ENCODE results near the gene CHN2. TPM values are rescaled to one million over a fixed set of nuclear protein-coding genes. Genes with fewer than 3 reads are reported as not detected.

Gene CHN2
- polyA plus RNA-seq, 1 donor from 2014 or later = 136 TPM

- H3K9ac ChIP-seq (ENCODE audit: low read length) = no peak overlapping the region
- H3F3A ChIP-seq (ENCODE audit: insufficient read depth, low read length, poor library complexity, severe bottlenecking) = no peaks in the 10 kb centered on the region
- no peaks in the 10 kb centered on the region for H3K9me2 ChIP-seq (ENCODE audit: insufficient read depth, low read length)
- H3K9me3 ChIP-seq (ENCODE audit: low read length) = peaks cover 6% of the 10 kb centered on the region
- peaks cover 12% of the 10 kb centered on the region for H3K79me2 ChIP-seq (replicated peaks; ENCODE audit: insufficient read depth, low read length)
- no peak overlapping the region for H3K4me3 ChIP-seq (ENCODE audit: low read length)
- H3K27me3 ChIP-seq (ENCODE audit: insufficient read depth, low read depth, low read length) = no peaks in the 10 kb centered on the region
- H3K4me2 ChIP-seq (ENCODE audit: low read length) = no peak overlapping the region
- no peak for TF ChIP-seq REST (IDR thresholded peaks at IDR 0.05; ENCODE audit: borderline replicate concordance)
- no peak for TF ChIP-seq POLR2AphosphoS5 (IDR thresholded peaks at IDR 0.05)
- TF ChIP-seq TAF1 (IDR thresholded peaks at IDR 0.05; ENCODE audit: low read depth) = no peak
- TF ChIP-seq EZH2 (IDR thresholded peaks at IDR 0.05; ENCODE audit: borderline replicate concordance, insufficient read depth, low read length, poor library complexity, severe bottlenecking) = no peak
- TF ChIP-seq SMC3 (conservative IDR thresholded peaks at IDR 0.05; ENCODE audit: poor library complexity) = no peak
- TF ChIP-seq CTCF (IDR thresholded peaks at IDR 0.05; ENCODE audit: poor library complexity, severe bottlenecking) = no peak
- no peak for TF ChIP-seq EP300 (conservative IDR thresholded peaks at IDR 0.05; ENCODE audit: poor library complexity, severe bottlenecking)
- TF ChIP-seq MXI1 (conservative IDR thresholded peaks at IDR 0.05; ENCODE audit: poor library complexity, severe bottlenecking) = no peak
- TF ChIP-seq RAD21 (conservative IDR thresholded peaks at IDR 0.05) = no peak
- no peak overlapping the region for H2AFZ ChIP-seq (ENCODE audit: low read depth, low read length)
- peaks cover 5% of the 10 kb centered on the region for H3K36me3 ChIP-seq (ENCODE audit: insufficient read depth, low read length)
- no peaks in the 10 kb centered on the region for H4K20me1 ChIP-seq (ENCODE audit: insufficient read depth)
- no peak overlapping the region for H3K27ac ChIP-seq (ENCODE audit: low read length)
Measured at GRCh38 chr7:29255906-29256692, 61.5 kb downstream of the CHN2 start.

- TF ChIP-seq EP300 (conservative IDR thresholded peaks at IDR 0.05; ENCODE audit: poor library complexity, severe bottlenecking) (no peak), CTCF (IDR thresholded peaks at IDR 0.05; ENCODE audit: poor library complexity, severe bottlenecking) (no peak), REST (IDR thresholded peaks at IDR 0.05; ENCODE audit: borderline replicate concordance) (no peak), TAF1 (IDR thresholded peaks at IDR 0.05; ENCODE audit: low read depth) (no peak), RAD21 (conservative IDR thresholded peaks at IDR 0.05) (no peak), EZH2 (IDR thresholded peaks at IDR 0.05; ENCODE audit: borderline replicate concordance, insufficient read depth, low read length, poor library complexity, severe bottlenecking) (no peak), SMC3 (conservative IDR thresholded peaks at IDR 0.05; ENCODE audit: poor library complexity) (no peak), MXI1 (conservative IDR thresholded peaks at IDR 0.05; ENCODE audit: poor library complexity, severe bottlenecking) (no peak), POLR2AphosphoS5 (IDR thresholded peaks at IDR 0.05) (no peak)
- H3K27ac ChIP-seq (ENCODE audit: low read length) = no peak overlapping the region
- no peak overlapping the region for H3K4me2 ChIP-seq (ENCODE audit: low read length)
- H3K4me3 ChIP-seq (ENCODE audit: low read length) = no peak overlapping the region
- no peaks in the 10 kb centered on the region for H4K20me1 ChIP-seq (ENCODE audit: insufficient read depth)
- no peaks in the 10 kb centered on the region for H3K9me2 ChIP-seq (ENCODE audit: insufficient read depth, low read length)
- H2AFZ ChIP-seq (ENCODE audit: low read depth, low read length) = no peak overlapping the region
- peaks cover 6% of the 10 kb centered on the region for H3K9me3 ChIP-seq (ENCODE audit: low read length)
- no peak overlapping the region for H3K9ac ChIP-seq (ENCODE audit: low read length)
- no peaks in the 10 kb centered on the region for H3K27me3 ChIP-seq (ENCODE audit: insufficient read depth, low read depth, low read length)
- H3F3A ChIP-seq (ENCODE audit: insufficient read depth, low read length, poor library complexity, severe bottlenecking) = no peaks in the 10 kb centered on the region
- peaks cover 10% of the 10 kb centered on the region for H3K36me3 ChIP-seq (ENCODE audit: insufficient read depth, low read length)
- peaks cover 12% of the 10 kb centered on the region for H3K79me2 ChIP-seq (replicated peaks; ENCODE audit: insufficient read depth, low read length)
Measured at GRCh38 chr7:29256693-29257002, 62.1 kb downstream of the CHN2 start.
